HCT116 (cell line): Measurements from ENCODE around the gene PRDM12. TPM values are rescaled to one million over a fixed set of nuclear protein-coding genes. Genes with fewer than 3 reads are reported as not detected.

Experiments used
- ATAC-seq: fragments of 200-7000 bp; cut with Tn5 transposase; 2 replicates; pipeline ENCODE4 v1.9.1; 2020; ENCODE audit warnings: mild to moderate bottlenecking, moderate library complexity
- BruUV-seq: library from RNA; stranded (reverse); fragments of 400-500 nt; replicated peaks from 2 replicates; lab custom pipeline; 2021; lab: Mats Ljungman, UMichigan
- CTCF ChIA-PET: fragments of 300-600 bp; sonication (Branson Sonifier 250); formaldehyde crosslinking; loops from one replicate; lab custom pipeline; 2021; ENCODE audit warnings: antibody characterized with exemption; lab: Charles Lee
- POLR2A ChIA-PET: fragments of 300-600, 350-600 bp; sonication (Branson Sonifier 250); formaldehyde crosslinking; loops from one replicate; lab custom pipeline; 2021; ENCODE audit warnings: antibody characterized with exemption; lab: Charles Lee
- RAD21 ChIA-PET, 2 experiments: fragments of 300-600 bp; sonication (Branson Sonifier 250); formaldehyde crosslinking; loops; one replicate each; lab custom pipeline; 2023; ENCODE audit warnings: low total read pairs in 2 of 2; ENCODE audit not compliant: uncharacterized antibody in 2 of 2, unreplicated experiment in 2 of 2, low non-redundant PET in 1 of 2; lab: Charles Lee
- DNase-seq: peaks from one replicate; pipeline ENCODE4 v3.0.0-alpha.2; 2010; ENCODE audit warnings: low read depth, low spot score
- H2AFZ ChIP-seq: fragments of 200-600 bp; shearing (Covaris generic), sonication (generic); 2 replicates; pipeline ENCODE4 v1.6.1; 2017; ENCODE audit warnings: low read depth, mixed run types, mixed read lengths, antibody characterized with exemption, low read length; ENCODE audit not compliant: poor library complexity, severe bottlenecking
- H3K27ac ChIP-seq: 2 replicates; pipeline ENCODE4 v1.5.1; 2012; ENCODE audit warnings: low read depth, low read length
- H3K27me3 ChIP-seq: fragments of 200-600 bp; sonication (generic); 2 replicates; pipeline ENCODE4 v1.6.1; 2016; ENCODE audit warnings: mixed run types, low read length, mixed read lengths; ENCODE audit not compliant: insufficient read depth
- H3K36me3 ChIP-seq, 2 experiments: fragments of 200-500 bp in 1 of 2; fragments of 200-600 bp in 1 of 2; sonication (Bioruptor generic) in 1 of 2; sonication (generic) in 1 of 2; 2 replicates each; pipeline versions ENCODE4 v1.5.1 to v1.6.1; 2014 to 2016; ENCODE audit warnings: low read length in 2 of 2, inconsistent platforms in 1 of 2, mixed read lengths in 1 of 2, mixed run types in 1 of 2; ENCODE audit not compliant: insufficient read depth in 2 of 2, control insufficient read depth in 1 of 2
- H3K4me1 ChIP-seq, 2 experiments: fragments of 200-600 bp in 1 of 2; sonication (generic) in 1 of 2; 2 replicates each; pipeline versions ENCODE4 v1.5.1 to v1.6.1; 2012 to 2017; ENCODE audit warnings: low read length in 2 of 2, inconsistent platforms in 1 of 2, mild to moderate bottlenecking in 1 of 2, mixed read lengths in 1 of 2, mixed run types in 1 of 2, moderate library complexity in 1 of 2; ENCODE audit not compliant: insufficient read depth in 2 of 2, control insufficient read depth in 1 of 2
- H3K4me2 ChIP-seq: fragments of 200-600 bp; sonication (generic); 2 replicates; pipeline ENCODE4 v1.6.1; 2017; ENCODE audit warnings: mixed run types, low read length, mixed read lengths
- H3K4me3 ChIP-seq, 2 experiments: fragments of 200-600 bp in 1 of 2; sonication (generic) in 1 of 2; replicated peaks in 1 of 2; 2 replicates each; pipeline ENCODE4 v1.5.1; 2011 to 2016; ENCODE audit warnings: low read length in 2 of 2, control low read depth in 1 of 2, low read depth in 1 of 2, mild to moderate bottlenecking in 1 of 2, mixed read lengths in 1 of 2, mixed run types in 1 of 2
- H3K79me2 ChIP-seq: fragments of 200-600 bp; sonication (generic); 2 replicates; pipeline ENCODE4 v1.6.1; 2017; ENCODE audit warnings: mild to moderate bottlenecking, mixed run types, low read length, moderate library complexity, mixed read lengths; ENCODE audit not compliant: insufficient read depth
- H3K9ac ChIP-seq: fragments of 200-600 bp; sonication (generic); 2 replicates; pipeline ENCODE4 v1.6.1; 2016; ENCODE audit warnings: low read length, mixed read lengths
- H3K9me2 ChIP-seq: fragments of 200-600 bp; sonication (generic), shearing (Covaris generic); 2 replicates; pipeline ENCODE4 v1.6.1; 2017; ENCODE audit warnings: mixed run types, mild to moderate bottlenecking, moderate library complexity; ENCODE audit not compliant: insufficient read depth
- H3K9me3 ChIP-seq, 2 experiments: fragments of 200-500 bp in 1 of 2; fragments of 200-600 bp in 1 of 2; sonication (Bioruptor generic) in 1 of 2; sonication (generic) in 1 of 2; 2 replicates each; pipeline ENCODE4 v1.6.1; 2014 to 2017; ENCODE audit warnings: low read length in 2 of 2, mixed read lengths in 2 of 2, inconsistent platforms in 1 of 2, low read depth in 1 of 2, mild to moderate bottlenecking in 1 of 2, mixed run types in 1 of 2, moderate library complexity in 1 of 2; ENCODE audit not compliant: control insufficient read depth in 1 of 2, insufficient read depth in 1 of 2
- H4K20me1 ChIP-seq: fragments of 200-600 bp; sonication (generic), shearing (Covaris generic); 2 replicates; pipeline ENCODE4 v1.6.1; 2017; ENCODE audit warnings: mixed run types, mild to moderate bottlenecking, moderate library complexity; ENCODE audit not compliant: insufficient read depth
- CBX3 ChIP-seq: IDR thresholded peaks from 2 replicates; pipeline ENCODE4 v1.6.1; 2012; ENCODE audit warnings: low read depth
- CEBPB ChIP-seq: IDR thresholded peaks from 2 replicates; pipeline ENCODE4 v1.6.1; 2012; ENCODE audit warnings: low read depth
- CTCF ChIP-seq, 3 experiments: fragments of 200-600 bp in 1 of 3; sonication (generic) in 1 of 3; IDR thresholded peaks in 2 of 3; conservative IDR thresholded peaks in 1 of 3; 2 replicates each; pipeline ENCODE4 v1.5.1; 2012 to 2017; ENCODE audit warnings: low read depth in 2 of 3, low read length in 2 of 3, antibody characterized with exemption in 1 of 3, borderline replicate concordance in 1 of 3, control low read depth in 1 of 3, mild to moderate bottlenecking in 1 of 3, mixed read lengths in 1 of 3, mixed run types in 1 of 3, moderate library complexity in 1 of 3; ENCODE audit not compliant: insufficient read depth in 1 of 3
- EZH2 ChIP-seq: fragments of 200-600 bp; sonication (generic); IDR thresholded peaks from 2 replicates; pipeline ENCODE4 v1.6.1; 2017; ENCODE audit warnings: antibody characterized with exemption, mixed run types
- MAX ChIP-seq: IDR thresholded peaks from 2 replicates; pipeline ENCODE4 v1.6.1; 2012
- RAD21 ChIP-seq: IDR thresholded peaks from 2 replicates; pipeline ENCODE4 v1.6.1; 2012; ENCODE audit warnings: low read depth, mild to moderate bottlenecking
- SRF ChIP-seq: IDR thresholded peaks from 2 replicates; pipeline ENCODE4 v1.6.1; 2012; ENCODE audit warnings: low read depth
- intact Hi-C: fragments of 100-400 bp; cut with micrococcal nuclease; formaldehyde crosslinking; loops from 2 replicates; pipeline ENCODE4 v1.10.0; 2022
- total RNA-seq: library from RNA; stranded (reverse); gene quantifications from one replicate; pipeline ENCODE4 v1.2.1, GENCODE V29; 2021; ENCODE audit not compliant: unreplicated experiment

PRDM12 gene
- total RNA-seq, 1 experiment from 2014 or later, result 0.54 TPM

- Histone ChIP-seq H3K36me3 (no peaks in the 10 kb centered on the region), H3K9ac (no peak overlapping the region), H4K20me1 (no peaks in the 10 kb centered on the region), H3K9me3 (no peaks in the 10 kb centered on the region), H3K9me2 (no peaks in the 10 kb centered on the region), H3K4me1 (peaks cover 0 to 8% of the 10 kb centered on the region in 2 experiments; a peak in 2 of 4 replicates), H3K79me2 (no peaks in the 10 kb centered on the region), H2AFZ (no peak overlapping the region), H3K4me3 (no peak overlapping the region), H3K4me2 (no peak overlapping the region), H3K27me3 (no peaks in the 10 kb centered on the region), H3K27ac (no peak overlapping the region)
- peak; percentile 36; the same call in 1 of the 2 replicates for ATAC-seq
- no TSS peak for BruUV-seq
- no peak for DNase-seq
- ChIA-PET RAD21 (no interaction called here), CTCF (interaction anchor here (0.6 kb wide), 1 partner anchor 88 kb away, joined by 3 read pairs; no protein-coding TSS in a partner anchor), POLR2A (no interaction called here)
- no peak for TF ChIP-seq CBX3
- intact Hi-C loops, result no loop called here
These were observed 5.6 kb downstream of the PRDM12 start for GRCh38 chr9:130669965-130670364.

- ATAC-seq (no peak), DNase-seq (no peak)
- Histone ChIP-seq H3K9me3 (no peaks in the 10 kb centered on the region), H3K36me3 (no peaks in the 10 kb centered on the region), H3K9ac (no peak overlapping the region), H3K27ac (no peak overlapping the region), H3K27me3 (no peaks in the 10 kb centered on the region), H4K20me1 (no peaks in the 10 kb centered on the region), H3K4me2 (no peak overlapping the region), H3K79me2 (no peaks in the 10 kb centered on the region), H3K9me2 (no peaks in the 10 kb centered on the region)
- BruUV-seq, result no TSS peak
- TF ChIP-seq EZH2 (no peak), CEBPB (no peak), SRF (no peak), RAD21 (no peak), CTCF (IDR thresholded peaks at IDR 0.05 in 2 of 3, conservative IDR thresholded peaks at IDR 0.05 in 1 of 3; ENCODE audit: borderline replicate concordance in 1 of 3, insufficient read depth in 1 of 3, low read depth in 2 of 3, low read length in 2 of 3) (no peak), MAX (no peak)
- TF ChIP-seq, all 23 proteins: peak for 0
- POLR2A ChIA-PET, result no interaction called here
- no peak overlapping the region for H3K4me3 ChIP-seq
- H2AFZ ChIP-seq, result no peak overlapping the region
- RAD21 ChIA-PET, result no interaction called here
- CTCF ChIA-PET, result no interaction called here
- intact Hi-C loops, result no loop called here
- H3K4me1 ChIP-seq, result peaks cover 0 to 8% of the 10 kb centered on the region in 2 experiments; a peak in 2 of 4 replicates
These were observed 6.2 kb downstream of the PRDM12 start for GRCh38 chr9:130670644-130671043.
